GM19438 (cell line): ENCODE measurements around the gene CR1.
A peak's percentile ranks its signal among the peaks of the same experiment; 100 is the strongest.
"Not testable (repeated sequence)": the region's sequence is repeated elsewhere in the genome, so short reads cannot be mapped to it uniquely, and the experiment has no call there.

Experiments used
- ATAC-seq: cut with Tn5 transposase; IDR thresholded peaks from one replicate; pipeline ENCODE4 v1.9.1; 2021; ENCODE audit warnings: low read depth; ENCODE audit not compliant: unreplicated experiment

Gene CR1

DNA sequence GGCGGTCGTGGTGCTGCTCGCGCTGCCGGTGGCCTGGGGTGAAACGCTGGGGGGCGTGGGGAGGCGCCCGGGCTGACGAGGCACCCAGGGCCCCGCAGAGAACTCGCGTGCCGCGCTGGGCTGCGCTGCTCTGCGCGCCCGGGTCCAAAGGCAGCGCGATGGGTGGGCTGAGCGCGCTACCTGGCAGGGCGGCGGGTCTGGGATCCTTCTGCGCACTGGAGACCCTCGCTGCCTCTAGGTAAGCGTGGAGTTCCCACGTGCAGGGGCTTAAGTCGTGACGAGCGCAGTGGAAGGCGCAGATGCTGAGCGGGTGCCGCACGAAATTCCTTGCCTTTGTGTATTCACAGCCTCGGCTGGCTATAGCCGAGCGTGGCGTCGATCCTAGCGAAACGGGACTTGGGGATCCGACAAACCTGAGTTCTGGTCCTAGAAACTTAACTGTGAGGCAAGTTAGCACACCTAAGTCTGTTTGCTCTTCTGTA lies 173.6 kb downstream of the CR1 start:
- no peak for ATAC-seq

DNA sequence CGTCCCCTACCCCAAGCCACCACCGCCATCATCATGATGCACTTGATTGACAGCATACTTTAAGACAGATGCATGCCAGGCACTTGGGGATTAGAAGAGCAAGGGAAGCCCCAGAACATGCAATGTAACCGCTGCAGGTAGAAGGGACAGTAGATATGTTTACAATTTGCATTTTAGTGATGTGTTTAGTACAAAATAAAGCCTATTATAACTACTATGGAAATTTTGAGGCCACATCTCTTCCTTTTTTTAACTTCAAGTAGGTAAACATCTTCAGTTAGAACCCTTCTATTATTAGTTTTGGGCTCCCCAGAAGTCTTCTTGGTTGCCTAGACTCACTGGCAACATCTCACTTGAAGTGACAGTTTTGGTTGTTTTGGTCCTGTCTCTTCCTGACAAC lies 174.2 kb downstream of the CR1 start:
- ATAC-seq: peak; percentile 47

DNA sequence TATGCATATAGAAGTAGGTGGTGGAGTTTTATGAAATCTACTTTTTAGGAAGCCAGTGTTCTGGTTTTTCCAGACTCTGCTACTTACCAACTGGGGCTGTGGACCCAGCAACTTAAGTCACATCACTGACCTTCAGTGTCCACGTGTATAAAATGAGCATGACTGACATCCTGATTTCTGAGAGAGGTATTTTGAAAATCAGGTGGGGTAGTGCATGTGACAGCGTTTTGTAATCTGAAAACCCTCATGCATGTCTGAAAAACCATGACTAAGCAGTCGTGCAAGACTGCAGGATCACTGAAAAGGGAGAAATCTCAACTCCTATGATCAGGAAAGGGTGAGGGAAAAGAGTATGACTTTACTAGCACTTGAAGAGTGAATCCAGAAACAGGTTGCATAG lies 175.0 kb downstream of the CR1 start:
- ATAC-seq: no peak

DNA sequence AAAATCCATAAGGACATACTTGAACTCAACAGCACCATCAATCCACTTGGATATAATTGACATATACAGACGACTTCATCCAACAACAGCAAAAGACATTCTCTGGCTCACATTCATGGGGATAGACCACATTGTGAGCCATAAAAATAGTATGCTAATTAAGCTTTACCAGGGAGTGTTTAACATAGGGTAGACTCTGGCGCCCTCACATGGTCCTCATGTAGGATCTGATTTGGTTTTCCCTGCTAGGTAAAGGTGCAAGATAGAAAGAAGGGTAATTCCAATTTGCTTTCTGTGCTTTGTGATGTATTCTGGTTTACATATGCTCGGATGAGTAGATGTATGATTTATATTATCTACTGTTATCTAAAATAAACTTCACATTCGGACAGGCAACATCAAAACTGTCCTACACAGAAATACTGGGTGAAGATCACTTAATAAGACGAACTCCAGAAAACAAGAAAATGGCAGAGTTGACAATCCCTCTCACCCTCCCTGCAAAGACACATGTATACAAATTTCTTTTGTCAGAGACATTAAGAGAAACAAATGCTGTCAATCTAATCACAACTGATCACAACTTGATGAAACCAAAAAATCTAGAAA lies 176.7 kb downstream of the CR1 start:
- no peak for ATAC-seq

DNA sequence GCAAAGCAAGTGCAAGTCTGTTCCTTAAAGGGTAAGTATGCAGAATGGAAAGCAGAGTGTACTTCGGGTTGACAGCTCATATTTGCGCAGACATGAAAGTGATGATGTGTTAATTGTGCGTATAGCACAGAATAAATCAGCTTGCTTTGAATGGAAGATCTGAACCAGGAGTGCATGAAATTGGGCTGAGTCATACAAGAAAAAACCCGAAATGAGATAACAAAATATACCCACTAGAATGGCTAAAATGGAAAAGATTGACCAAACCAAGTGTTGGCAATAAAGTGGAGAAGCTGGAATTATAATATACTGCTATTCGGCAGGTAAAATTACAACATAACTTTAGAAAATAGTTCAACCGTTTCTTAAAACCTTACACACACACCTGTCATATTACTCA lies 177.4 kb downstream of the CR1 start:
- ATAC-seq: no peak

- ATAC-seq: no peak
Measured at GRCh38 chr1:207676153-207676552, 180.2 kb downstream of the CR1 start.

DNA sequence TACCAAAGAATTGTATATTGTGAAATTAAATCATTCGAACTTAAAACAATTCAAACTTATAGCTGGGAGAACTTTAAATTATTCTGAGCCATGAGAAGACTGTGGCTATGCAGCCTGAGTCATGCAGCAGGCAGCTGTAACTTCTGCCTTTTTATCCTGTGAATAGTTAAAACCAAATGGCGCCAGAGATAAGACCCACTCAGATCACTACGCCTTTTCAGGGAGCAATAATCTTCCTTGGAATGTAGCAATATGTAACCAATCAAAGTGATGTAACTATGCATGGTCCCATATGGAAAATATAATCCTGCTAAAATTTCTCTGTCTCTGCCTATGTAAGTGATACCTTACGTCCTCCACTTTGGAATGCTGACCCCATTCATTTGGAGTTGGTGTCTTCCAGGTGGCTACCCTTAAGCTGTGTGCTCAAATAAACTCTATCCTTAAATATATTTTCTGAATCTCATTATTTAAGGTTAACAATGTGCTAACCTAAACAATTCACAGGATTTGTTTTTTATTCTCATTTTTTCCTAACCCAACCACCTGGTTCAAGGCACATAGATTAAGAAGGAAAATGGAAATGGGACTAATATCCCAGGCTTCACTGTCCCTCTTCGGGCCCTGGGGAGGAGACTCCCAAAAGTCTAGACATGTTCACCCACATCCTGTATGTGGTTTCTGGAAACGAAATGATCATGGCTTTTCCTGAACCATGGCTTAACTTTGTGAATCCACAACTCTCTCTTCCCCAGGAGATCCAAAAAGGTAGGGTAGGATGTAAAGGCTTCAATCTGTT lies 184.8 kb downstream of the CR1 start:
- not testable (repeated sequence) for ATAC-seq

DNA sequence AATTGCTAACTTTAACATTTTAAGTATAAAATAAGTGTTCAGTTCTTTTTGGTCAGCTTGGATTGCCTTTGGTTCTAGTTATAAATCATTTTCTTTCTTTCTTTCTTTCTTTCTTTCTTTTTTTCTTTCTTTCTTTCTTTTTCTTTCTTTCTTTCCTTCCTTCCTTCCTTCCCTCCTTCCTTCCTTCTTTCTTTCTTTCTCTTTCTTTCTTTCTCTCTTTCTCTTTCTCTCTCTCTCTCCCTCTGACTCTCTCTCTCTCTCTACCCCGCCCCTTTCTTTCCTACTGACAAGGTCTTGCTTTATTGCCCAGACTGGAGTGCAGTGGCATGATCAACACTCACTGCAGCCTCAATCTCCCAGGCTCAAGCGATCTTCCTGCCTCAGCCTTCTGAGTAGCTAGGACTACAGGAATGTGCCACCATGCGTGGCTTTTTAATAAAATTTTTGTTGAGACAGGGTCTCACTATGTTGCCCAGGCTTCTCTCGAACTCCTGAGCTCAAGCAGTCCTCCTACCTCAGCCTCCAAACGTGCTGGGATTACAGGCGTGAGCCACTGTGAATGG lies 187.0 kb downstream of the CR1 start:
- not testable (repeated sequence) for ATAC-seq

- ATAC-seq: not testable (repeated sequence)
Measured at GRCh38 chr1:207690551-207690950, 194.6 kb downstream of the CR1 start.

DNA sequence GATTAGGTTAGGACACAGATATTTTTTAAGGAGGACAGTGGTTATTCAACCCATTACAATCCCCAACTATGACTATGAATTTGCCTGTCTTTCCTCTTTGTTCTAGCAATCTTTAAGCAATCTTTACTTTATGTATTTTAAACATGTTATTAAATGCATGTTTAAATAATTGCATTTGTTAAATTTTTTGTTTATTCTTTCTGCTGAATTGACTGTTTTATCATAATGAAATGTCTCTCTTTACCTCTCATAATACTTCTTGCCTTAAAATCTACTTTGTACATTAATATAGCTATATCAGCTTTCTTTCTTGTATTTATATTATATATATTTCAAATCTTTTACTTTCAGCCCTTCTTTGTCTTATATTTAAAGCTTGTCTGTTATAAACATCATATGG lies 195.1 kb downstream of the CR1 start:
- no peak for ATAC-seq
